ENCODE results near the gene SMAD7.

SMAD7 gene

DNA sequence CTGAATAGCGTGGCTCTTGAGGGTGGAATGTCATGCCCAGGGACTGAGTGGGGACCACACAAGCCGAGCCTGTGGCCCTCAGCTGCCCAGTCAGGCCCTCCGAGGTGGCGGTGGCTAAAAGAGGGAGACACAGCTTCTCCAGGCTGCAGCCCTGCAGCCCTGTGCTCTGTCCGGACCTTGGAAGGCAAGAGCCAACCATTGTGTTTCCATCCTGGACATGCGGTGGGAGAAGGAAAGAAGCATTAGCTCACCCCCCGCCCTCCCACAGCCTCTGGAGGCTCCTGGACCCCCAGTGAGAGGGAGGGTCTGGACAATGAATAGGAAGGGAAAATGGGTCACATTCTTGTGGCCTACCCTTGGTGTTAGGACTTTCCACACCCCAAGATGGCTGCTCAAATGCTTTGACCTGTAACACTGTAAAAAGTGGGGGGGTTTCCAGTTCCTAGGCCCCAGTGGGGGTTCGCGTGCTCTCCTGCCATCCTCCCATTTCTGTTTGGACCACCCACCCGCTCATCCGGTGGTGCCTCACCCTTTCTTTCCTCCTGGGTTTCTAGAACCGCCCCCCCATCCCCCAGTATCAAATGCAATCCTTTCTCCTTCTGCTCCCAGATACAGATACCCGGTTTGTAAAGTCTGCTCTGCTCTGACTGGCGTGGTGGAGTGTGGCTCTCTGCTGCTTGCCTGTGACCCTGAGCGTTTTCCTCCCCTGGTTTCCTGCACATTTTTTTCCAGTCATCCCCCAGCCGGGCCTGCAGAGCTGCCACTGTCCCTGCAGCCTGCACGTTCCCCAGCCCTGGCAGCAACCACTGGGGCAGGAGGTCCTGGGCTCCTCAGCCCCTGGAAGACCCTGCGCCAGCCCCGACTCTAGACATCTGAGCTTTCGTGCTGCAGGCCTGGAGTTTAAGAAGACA is 36.3 kb upstream of the SMAD7 start:
- no peak for DNase-seq (ENCODE audit: low spot score)

DNA sequence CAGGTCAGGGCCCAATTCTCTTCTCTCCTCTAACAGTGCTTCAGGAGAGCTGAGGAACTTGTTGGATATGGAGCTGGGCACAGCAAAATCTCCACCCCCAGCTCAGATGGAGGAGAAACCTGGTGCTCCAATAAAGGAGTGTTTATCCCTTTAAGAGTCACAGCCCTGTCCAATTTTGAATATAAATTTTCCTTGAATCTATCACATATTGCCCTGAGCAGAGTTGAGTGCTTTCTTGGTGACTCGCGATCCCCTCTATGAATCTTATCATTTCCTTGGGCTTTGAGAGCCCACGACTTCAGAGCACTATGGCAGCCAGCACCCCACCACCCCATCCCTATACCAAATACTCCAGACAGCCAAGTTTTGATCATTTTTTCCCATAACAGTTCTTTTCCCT is 34.4 kb upstream of the SMAD7 start:
- DNase-seq (ENCODE audit: low spot score), result no peak

DNA sequence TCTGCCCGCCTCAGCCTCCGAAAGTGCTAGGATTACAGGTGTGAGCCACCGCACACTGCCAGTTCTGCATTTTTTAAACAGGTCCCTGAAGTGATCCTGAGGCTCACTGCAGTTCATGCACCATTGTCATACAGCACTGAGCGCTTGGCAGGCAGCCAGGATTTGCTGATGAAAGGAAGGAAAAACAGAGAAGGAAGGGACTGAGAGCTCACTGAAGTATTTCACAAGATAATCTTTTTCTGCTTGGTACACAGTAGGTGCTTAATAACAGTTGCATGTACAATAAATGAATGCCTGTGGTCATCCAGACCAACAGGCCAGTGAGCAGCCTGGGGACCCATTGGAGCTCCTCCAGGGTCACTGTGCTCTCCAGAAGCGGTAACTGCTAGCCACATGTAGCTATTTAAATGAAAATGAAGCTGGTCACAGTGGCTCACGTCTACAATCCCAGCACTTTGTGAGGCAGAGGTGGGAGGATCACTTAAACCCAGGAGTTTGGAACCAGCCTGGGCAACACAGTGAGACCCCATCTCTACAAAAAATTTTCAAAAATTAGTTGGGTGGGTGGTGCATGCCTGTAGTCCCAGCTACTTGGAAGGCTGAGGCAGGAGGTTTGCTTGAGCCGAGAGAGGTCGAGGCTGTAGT is 33.1 kb upstream of the SMAD7 start:
- DNase-seq (ENCODE audit: low spot score), result no peak

DNA sequence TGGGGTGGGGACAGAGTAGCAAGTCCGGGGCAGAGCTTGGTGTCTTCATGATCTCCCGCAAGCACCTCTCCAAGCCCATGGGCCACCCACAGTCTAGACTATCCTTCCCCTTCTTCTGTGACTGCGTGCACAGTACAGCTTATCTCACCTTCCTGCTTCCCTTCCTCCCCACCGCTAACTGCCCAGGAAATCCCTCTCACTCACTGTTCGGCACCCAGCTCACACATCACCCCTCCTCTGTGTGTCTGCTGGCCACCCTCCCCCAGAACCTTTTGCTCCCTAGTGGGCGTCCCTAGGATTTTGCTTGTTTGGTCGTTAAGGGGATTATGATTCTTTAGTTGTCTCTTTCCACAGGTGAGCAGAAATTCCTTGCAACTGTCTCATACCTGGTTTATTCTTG is 31.5 kb upstream of the SMAD7 start:
- no peak for DNase-seq (ENCODE audit: low spot score)

DNA sequence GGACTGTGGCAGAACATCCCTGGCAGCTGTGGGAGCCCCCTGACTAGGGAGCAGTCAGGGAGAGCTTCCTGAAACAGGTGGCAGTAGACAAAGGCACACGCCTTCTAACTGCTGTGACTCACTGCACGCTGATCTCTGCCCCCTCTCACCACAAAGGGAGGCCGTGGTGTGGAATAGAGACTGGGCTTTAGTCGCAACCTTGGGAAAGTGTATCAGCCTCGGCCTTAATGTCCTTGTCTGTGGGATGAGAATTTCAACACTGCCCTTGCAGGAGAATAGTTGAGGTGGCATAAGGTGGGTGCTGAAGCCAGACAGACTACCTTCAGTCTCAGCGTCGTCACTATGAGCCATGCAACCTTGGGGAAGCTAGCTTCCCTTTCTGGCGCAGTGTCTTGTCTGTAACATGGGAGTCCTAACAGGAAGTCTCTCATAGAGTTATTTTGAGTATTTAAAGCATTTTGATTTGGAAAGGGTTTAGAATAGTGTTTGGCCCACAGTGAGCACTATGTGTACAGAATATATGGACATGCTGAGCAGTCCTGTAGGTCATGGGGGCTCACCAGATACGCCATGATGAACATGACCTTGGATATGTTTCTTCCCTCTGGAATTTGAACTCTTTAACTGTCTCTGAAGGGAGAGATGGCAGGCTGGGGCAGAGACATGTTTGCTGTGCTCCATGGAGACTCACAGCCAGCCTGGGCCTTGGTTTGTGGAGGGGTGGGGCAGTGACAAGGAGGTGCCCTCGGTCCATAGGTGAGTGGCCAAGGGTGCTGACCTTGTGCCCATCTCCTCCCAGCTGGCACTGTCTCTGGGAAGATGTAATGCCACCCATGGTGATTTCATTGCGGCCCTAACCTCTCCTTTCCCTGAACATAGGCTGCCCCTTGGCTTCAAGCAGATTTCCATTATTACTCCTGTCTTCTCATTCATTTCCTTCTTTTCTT is 29.5 kb upstream of the SMAD7 start:
- DNase-seq (ENCODE audit: low spot score), result no peak

DNA sequence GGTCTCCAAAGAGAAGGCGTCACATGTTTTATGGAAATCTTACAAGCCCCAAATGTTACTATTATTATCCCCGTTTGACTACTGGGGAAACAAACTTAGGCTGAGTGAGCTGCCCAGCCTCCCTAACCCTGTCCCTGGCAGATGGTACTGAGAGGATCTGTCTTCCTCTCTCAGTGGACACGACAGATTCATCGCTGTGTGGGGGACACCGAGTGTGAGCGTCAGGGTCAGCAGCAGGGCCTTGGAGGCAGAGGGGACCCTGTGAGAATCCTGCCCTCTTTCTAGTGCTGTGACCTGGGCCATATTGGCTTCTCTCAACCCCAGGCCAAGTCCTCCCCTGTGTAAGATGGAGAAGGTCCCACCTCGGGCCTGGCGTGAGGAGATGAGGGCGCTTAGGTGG is 27.1 kb upstream of the SMAD7 start:
- no peak for DNase-seq (ENCODE audit: low spot score)

DNA sequence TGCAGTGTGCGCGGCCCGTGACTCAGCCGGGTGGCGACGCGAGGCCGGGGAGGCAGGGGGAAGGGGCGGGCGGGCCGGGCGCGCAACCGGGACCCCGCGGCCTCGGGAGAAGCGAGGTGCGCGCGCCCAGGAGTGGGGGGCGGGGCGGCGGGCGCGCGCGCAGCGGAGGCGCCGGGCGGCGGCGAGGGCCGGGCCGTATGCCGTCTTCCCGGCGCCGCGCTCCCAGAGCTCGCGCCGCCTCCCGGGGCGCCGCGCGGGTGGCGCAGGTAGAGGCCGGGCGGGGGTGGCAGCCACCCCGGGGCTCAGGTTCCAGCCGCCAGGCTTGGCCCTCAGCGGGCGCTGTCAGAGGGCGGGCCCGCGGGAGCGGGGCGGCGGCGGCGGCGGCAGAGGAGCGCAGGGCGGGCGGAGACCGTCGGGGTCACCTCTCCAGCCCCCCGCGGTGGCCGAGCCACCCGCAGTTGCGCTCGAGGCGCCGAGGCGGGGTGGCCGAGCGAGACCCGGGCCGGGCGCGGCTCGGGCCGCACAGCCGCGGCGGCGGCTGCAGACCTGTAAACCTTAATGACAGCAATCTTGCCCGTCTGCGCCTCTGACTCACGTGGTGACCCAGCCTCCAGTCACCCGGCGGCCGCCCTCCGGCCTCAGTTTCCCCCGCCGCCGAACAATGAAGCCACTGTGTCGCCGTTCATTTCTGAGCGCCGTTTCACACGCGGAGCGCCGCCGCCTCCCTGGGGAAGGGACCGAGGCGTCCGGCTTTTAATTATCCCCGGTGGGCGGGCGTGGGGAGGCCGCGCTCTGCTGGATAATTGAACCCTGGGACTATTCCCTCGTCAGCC is 25.3 kb upstream of the SMAD7 start:
- peak; percentile 97 for DNase-seq (ENCODE audit: low spot score)

DNA sequence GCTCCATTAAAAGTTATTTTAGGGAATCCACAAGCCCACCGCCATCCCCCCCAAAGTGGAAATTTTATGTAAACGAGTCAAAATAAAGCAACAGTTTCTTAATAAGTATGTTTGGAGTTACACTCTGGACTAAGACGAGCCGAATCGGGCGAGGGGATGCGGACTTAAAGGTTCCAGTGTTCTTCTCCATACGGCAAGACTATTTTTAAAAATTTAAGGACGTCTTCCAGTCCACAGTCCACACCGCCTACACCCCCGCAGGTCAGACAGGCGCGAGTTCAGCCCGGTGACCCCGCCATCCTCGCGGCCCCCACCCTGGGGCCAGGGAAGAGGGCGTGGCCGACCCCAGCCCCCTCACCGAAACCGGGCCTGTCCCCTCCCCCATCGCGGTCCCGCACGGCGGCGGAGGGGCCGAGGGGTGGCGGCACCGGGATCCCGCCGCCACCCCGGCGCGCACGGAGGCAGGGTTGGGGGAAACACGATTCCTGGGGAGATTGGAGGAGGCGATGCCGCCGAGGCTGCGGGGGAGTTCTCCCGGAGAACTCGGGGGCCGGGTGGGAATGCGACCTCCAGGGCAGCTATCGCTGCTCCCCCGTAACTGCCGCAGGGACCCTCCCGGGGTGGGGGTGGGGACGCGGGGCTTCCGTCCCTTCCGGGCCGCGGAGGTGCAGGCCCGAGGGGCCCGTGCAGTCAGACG is 24.5 kb upstream of the SMAD7 start:
- DNase-seq (ENCODE audit: low spot score), result no peak

DNA sequence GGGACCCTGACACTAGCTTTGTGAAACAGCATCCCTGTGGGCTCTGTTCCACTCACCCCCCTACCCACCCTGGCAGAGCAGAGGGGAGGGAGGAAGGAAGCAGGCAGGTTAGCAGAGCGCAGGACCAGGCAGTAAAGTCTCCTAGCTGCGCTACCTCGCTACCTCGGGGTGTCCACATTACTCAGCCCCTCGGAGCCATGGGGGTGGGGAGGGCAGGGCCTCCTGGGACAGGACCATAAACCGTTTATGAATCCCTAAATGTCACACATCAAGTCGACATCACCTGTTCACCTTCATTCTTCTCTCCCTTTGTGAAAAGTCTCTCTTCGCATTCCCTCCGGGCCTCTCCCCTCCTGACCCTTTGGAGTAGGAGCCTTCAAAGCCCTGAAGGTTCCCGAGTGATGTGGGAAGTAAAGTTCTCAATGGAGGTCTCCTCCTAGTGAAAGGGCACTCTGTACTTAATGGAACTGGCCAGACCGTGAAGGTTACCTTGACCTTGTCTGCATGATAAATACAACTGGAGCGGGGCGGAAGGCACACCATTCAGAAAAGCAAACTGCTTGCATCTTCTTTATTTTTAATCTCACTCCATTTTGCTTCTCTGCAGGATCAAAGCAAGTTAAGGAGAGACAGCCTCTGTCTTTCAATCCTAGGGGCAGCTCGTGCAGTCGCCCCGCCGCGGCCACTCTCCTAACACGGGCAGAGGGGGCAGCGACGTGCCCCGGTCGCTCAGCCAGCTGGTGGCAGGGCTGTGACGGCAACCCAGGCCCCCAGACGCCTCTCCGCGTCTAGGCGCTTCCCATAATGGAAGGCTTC is 23.7 kb upstream of the SMAD7 start:
- peak; percentile 72 for DNase-seq (ENCODE audit: low spot score)

DNA sequence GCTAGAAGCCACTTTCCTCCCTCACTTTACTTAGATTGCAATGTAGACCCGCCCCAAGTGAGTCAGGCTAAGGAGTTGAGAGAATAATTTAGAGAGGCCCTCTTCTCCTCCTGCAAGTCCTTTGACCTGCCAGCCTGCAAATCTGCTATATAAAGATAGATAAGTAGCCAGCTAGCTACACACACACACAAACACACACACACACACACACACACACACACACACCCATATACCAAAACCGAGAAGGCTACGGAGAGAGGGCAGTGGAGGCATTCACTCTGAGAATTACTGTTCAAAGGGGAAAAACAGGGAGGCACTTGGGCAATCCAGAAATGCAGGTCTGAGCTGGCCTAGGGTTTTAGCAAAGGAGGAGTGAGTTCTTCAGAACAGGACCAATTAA is 23.0 kb upstream of the SMAD7 start:
- DNase-seq (ENCODE audit: low spot score), result no peak

DNA sequence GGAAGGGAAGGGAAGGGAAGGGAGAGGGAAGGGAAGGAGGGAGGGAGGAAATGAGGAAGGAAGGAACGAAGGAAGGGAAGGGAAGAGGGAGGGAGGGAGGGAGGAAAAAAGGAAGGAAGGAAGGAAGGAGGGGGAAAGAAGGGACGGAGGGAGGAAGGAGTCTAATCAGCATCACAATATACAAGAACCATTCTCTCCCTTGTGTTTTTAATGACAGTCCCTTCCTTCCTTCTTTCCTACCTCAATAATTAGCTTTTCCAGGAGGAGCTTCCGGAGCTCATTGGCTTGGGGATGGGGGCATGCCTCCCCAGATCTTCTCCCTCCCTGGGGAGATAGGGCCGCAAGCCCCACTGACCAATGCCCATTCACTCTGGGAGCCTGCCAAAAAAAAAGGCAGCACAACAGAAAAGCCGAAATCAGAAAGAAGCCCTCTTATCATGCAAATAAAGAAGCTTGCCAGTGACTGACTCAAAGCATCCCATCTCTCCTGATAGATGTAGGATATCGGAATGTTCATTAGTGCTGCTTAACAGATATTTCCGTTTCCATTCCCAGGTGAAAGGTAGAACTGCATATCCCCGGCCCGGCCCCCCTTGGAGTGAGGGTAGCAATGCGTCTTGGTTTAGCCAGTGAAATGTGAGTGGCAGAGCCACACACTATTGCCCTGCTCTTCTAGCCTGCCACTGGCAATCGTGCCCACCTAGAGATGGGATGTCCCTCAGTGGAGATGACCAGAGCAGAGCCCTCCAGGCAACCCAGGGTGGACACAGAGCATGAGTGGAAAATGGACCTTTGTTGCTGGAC is 17.8 kb upstream of the SMAD7 start:
- DNase-seq (ENCODE audit: low spot score), result no peak

DNA sequence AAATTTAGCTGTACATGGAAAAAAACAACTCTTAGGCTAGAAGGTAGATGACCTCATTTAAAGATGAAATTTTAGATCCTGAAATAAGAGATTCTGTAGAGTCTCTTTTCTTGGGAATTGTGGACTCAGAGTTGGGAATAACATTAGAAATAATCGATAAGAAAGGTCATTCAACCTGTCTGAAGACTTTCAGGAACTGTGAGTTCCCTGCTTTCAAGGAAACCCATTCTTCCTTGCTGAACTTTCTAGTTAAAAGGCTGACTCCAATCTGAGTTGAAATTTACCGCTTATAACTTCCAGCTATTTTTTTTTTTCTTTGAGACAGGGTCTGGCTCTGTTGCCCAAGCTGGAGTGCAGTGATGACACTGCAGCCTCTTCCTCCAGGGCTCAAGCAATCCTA is 16.8 kb upstream of the SMAD7 start:
- DNase-seq (ENCODE audit: low spot score), result no peak

DNA sequence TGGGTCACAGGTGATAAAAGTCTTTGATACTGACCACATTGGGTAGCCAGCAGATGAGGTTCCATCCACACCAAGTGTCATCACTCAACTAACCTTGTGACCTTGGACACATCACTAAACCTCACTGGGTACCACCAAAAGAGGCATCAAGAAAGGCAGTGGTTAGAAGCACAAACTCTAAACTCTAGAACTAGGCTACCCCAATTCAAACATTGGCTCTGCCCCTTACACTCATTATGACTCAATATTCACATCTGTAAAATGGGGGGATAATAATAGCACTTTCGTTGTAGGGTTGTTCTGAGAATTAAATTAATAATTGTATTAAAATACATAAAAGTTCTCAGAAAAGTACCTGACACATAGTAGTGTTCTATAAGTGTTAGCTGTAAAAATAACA is 15.8 kb upstream of the SMAD7 start:
- DNase-seq (ENCODE audit: low spot score), result no peak

DNA sequence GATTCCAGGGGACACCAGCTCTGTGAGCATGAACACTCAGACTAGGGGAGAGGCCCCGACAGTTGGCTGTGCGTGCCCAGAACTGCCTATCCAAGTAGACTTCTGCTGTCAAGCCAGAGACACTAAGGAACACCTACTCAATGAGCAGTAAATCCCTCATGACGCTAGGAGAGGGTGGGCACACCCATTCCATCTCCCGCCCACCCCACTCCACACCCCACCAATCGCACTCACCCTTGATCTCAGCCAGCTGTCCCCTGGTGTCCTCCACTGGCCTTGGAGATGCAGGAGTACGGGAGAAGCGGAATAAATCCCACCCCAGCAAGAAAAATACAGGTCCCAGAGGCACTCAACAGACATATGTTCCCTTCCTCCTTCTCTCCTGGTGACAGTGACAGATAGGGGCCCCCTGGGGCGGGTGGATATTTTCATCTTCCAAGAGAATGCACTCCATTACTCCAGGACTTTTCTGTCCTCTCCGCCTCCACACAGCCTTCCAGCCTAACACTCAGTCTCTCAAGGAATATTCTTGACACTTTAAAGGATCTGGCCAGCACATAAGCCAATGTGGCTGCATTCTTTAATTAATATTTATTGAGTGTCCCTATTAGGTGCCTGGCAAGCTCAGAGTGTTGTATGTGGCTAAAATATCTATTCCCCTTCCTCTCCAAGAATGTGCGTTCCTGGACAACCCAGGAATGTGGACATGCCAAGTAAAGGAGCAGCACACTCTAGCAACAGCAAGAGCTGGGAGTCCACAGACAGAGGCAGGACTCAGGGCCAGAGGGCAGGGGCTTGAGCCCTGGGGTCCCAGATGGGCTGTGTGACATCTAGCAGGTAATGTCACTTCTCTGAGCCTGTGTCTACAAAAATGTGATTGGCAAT is 13.1 kb upstream of the SMAD7 start:
- no peak for DNase-seq (ENCODE audit: low spot score)

DNA sequence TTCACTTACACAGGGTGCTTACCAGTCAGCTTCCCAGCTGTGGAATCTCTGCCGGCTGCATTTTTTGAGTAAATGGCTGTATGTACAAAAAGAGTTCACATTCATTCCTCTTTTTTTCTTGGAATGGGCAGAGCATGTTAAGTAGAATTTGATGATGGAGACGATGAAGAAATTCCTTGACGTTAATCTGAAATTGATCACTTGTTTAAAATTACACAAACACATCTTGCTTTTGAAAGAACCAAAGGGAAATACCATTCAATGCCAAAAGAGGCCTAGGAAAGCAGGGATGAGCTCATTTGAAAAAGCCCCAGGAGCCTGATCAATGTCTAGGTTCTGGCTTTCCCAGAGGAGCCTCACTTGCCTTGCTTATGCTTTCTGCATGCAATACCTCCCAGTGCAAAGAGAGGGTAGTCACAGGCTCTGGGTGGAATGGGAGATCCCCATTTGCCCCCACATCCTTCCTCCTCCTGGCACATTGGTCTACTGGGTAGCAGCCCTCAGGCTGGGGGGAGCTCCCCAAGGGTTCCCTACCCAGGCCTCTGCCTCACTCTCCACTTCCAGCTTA is 12.3 kb upstream of the SMAD7 start:
- no peak for DNase-seq (ENCODE audit: low spot score)

DNA sequence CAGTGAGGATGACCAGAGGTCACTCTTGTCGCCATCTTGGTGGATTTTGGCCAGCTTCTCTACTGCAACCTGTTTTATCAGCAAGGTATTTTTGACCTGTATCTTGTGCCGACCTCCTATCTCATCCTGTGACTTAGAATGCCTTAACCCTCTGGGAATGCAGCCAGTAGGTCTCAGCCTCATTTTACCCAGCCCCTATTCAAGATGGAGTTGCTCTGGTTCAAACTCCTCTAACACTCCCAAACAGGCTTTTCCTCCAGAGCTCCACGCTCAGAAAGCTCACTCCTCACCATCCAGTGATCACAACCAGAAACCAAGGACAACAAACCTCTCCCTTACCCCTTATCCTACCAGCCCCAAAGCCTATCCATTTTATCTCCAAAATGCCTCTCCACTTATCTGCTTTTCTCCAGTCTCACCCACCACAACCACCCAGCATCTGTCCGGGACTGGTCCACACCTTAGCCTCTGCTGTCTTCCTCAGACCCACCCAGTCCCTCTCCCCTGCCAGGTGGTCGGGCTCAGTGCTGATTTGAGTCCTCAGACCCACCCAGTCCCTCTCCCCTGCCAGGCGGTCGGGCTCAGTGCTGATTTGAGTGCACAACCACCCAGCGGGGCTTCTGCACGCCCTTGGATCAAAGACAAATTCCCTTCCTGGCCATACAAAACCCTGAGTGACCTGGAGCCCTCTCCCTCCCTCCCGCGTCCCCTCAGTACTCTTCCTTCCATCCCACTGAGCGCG is 11.7 kb upstream of the SMAD7 start:
- no peak for DNase-seq (ENCODE audit: low spot score)

DNA sequence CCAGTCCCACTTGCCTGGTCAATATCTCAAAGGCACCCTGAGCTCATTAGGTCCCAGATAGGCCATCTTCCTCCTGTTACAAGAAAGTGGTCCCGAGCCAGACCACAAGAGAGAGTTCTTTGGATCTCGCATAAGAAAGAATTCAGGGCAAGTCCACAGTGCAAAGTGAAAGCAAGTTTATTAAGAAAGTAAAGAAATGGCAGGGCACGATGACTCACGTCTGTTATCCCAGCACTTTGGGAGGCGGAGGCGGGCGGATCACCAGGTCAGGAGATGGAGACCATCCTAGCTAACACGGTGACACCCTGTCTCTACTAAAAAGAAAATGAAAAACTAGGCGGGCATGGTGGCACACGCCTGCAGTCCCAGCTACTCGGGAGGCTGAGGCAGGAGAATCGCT is 10.8 kb upstream of the SMAD7 start:
- no peak for DNase-seq (ENCODE audit: low spot score)

Data from D341Med (cell line).